ENCODE results near the gene RNF151.
A peak's percentile ranks its signal among the peaks of the same experiment; 100 is the strongest.
"Not testable (repeated sequence)": the region's sequence is repeated elsewhere in the genome, so short reads cannot be mapped to it uniquely, and the experiment has no call there.

Gene RNF151

DNA sequence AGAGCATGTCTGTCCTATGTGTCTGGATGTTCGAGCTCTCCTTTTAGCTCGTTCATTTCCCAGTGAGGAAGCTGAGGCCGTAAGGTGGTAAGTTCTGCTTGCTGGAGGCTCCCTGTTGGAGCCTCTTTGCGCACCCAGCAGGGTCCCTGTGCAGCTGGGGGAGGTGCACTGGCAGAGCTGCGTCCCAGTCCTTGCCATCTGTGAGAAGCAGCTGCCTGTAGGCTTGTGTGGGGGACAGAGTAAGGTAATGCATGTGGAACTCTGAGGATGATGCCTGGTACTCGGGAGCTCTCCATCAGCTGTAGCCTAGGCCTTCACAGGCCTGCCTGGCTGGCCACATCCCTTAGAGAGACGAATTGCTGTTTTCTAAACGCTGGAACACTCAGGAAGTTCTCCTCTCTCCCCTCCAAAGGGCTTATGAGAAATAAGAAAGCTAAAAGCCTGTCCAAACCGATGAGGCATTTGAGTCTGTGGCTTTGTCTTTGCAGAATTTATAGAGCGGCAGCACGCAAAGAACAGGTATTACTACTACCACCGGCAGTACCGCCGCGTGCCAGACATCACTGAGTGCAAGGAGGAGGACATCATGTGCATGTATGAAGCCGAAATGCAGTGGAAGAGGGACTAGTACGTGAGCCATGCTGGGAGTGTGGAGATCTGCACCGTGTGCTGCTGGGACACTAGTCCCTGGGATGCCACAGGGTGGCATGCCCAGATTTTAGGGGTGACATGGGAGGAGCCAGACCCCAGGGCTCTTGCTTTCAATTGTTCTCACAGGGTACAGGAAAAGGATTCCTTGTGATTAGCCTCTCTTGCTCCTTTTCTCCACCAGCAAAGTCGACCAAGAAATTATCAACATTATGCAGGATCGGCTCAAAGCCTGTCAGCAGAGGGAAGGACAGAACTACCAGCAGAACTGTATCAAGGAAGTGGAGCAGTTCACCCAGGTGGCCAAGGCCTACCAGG lies 5.7 kb upstream of the RNF151 start:
- peak; percentile 59 for DNase-seq

DNA sequence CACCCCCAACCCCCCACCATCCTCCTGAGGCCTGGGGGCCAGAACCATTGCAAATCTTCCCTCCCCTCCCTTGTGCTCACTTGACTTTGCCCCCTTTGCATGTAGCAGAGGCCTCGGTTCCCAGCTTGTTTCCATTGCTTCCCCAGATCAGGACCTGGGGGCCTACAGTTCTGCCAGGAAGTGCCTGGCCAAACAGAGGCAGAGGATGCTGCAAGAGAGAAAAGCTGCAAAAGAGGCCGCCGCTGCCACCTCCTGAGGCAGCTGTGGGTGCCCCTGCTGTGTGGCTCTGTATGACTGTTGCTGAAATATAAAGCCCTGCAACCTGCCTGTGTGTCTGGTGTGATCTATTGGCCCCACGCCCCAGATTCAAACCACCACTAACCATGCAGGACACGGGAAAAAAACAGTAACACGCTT lies 5.0 kb upstream of the RNF151 start:
- no peak for DNase-seq

DNA sequence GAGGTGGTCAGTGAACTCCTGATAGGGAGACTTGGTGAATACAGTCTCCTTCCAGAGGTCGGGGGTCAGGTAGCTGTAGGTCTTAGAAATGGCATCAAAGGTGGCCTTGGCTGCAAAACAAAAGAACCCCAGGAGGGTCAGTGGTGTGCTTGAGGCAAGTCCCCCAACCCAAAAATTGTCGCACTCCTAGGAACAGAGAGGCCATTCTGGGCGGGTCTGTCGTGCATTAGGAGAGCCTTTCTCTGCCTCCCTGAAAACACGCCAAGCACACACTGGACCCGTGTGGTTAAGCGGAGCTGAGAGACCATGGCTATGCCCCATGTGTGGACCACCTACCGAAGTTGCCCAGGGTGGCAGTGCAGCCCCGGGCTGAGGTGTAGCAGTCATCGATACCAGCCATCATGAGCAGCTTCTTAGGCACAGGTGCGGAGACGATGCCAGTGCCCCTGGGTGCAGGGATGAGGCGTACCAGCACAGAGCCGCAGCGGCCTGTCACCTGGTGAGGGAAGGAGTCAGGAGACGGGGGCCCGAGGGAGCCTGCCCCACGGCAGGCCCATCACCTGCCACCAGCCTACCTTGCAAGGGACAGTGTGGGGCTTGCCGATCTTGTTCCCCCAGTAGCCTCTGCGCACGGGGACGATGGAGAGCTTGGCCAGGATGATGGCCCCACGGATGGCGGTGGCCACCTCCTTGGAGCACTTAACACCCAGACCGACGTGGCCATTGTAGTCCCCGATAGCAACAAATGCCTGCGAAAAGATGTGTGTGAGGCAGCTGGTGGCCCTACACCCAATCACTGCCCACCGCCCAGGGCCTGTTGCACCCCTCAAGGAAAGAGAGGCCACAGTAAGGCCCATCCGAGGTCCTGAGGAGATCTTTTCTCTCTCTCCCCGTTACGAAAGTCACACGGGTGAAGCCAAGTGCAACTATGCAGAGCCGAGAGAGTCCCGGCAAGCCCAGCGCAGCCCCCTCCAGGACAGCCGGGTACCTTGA lies 4.2 kb upstream of the RNF151 start:
- not testable (repeated sequence) for DNase-seq

DNA sequence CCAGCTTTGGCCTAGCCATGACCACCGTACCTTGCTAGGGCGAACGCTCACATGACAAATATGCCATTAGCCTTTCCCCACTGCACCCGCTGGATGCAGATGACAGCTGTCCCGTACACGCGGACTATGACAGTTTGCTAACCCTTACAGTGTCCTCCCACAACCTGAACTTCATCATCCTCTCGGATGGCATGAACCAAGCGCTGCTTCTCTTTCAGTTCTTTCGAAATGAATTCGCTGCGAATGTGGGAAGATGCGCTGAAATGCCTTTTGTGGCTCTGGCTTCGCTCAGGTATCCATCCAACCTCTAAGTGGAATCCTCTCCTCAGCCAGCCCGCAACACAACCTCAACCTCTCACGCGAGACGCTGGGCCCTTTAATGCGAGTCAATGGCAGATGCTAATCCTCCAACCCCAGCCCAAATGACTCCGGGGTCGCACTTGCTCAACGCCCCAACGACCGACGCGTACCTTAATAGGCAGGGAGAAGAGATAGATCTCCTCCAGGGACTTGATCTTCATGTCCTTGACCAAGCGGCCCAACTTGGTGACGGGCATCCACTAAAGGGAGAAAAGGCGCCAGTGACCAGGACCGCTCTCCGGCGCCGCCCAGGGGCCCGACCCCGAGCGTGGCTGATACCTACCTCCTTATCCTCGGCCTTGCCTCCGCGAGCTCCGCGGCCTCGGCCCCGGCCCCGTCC lies 2.7 kb upstream of the RNF151 start:
- no peak for DNase-seq

DNA sequence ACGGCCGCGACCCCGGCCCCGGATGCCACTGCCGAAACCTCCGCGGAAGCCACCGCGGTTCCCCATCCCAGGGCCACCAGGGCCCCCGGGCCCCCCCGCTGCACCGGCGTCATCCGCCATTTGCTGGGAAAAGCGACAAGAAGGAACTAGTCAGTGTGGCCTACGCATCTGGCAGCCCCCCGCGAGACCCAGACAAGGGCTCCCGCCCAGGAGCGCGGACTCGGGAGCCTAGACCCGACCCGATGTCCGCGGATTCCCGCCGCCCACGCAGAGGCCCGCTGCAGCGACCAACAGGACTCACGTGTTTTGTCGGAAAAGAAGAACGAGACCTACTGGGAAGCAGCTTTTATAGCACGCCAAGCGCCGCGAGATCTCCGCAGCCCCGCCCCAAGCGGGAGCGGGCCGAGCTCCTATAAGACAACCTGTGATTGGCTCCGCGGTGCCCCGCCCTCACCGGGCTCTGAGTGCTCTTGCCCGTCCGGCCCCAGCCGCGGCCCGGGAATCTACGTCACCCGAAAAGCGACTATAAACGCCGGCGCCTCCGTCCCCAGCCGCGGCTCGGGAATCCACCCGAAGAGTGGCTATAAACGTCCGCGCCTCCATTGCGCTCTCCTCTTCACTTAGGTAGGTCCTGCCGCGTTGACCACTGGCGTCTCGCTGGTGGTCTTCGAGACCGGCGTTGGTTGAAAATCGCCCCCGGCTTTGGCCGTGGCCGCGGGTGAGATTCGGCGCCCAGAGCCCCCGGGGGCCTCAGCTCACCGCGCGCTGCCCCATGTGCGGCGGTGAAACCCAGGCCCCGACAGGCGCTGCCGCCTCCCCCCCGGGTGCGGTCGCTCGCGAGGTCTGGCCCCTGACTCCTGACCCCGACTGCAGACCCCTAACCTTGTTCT lies 1.9 kb upstream of the RNF151 start, which contains the start of gene RPS2:
Gene RPS2 (minus strand): TSS at position 321 of the 890 bp plus-strand sequence. CDS start 201 bp downstream, at position 120.
- DNase-seq: peak; percentile 97

DNA sequence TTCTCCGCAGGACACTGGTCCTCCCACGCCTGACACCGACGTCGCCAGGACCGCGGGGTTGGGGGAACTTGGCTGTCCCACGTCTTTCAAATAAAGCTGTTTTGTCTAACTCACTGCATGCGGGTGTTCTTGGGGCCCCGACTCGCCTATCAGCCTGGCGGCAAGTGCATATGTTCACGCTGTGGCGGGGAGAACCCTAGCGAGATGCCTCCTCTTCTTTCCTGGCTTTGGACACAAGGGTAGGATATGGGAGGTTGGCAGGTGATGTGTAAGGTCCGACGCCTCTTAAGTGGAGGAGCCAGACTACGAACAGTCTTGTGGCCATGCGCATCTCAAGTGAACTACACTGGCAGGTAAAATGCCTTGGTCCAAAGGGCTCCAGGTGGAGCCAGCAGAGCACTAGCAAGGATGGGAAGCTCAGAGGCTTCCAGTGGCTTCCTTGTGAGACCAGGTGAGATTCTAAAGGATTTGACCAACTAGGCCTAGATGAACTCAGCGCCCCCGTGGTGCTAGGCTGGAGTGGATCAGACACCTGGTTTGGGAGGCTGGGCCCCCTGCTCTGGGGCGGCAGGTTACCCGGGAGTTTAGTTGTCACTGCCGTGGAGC lies 1.2 kb upstream of the RNF151 start:
- DNase-seq: no peak

DNA sequence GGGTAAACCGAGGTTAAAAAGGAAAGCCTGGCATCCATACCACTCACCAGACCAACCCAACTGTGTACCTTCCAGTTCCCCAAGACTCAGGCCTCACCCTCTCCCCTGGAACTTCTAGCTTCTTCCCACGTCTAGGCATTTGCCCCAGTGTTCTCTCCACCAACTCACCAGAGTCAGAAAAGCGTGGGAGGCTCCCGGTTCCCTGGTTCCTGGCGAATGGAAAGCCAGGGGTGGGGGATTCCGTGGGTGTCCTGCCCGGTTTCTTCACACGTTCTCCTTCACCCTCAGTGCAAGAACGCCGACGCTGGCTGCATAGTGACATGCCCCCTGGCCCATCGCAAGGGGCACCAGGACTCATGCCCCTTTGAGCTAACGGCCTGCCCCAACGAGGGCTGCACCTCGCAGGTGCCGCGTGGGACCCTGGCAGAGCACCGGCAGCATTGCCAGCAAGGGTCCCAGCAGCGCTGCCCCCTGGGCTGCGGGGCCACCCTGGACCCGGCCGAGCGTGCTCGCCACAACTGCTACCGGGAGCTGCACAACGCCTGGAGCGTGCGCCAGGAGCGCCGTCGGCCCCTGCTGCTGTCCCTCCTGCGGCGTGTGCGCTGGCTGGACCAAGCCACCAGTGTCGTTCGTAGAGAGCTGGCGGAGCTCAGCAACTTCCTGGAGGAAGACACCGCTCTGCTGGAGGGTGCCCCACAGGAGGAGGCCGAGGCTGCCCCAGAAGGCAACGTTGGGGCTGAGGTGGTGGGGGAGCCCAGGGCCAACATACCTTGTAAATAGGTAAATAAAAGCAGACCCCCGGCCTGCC lies 1.7 kb downstream of the RNF151 start:
- DNase-seq: no peak

DNA sequence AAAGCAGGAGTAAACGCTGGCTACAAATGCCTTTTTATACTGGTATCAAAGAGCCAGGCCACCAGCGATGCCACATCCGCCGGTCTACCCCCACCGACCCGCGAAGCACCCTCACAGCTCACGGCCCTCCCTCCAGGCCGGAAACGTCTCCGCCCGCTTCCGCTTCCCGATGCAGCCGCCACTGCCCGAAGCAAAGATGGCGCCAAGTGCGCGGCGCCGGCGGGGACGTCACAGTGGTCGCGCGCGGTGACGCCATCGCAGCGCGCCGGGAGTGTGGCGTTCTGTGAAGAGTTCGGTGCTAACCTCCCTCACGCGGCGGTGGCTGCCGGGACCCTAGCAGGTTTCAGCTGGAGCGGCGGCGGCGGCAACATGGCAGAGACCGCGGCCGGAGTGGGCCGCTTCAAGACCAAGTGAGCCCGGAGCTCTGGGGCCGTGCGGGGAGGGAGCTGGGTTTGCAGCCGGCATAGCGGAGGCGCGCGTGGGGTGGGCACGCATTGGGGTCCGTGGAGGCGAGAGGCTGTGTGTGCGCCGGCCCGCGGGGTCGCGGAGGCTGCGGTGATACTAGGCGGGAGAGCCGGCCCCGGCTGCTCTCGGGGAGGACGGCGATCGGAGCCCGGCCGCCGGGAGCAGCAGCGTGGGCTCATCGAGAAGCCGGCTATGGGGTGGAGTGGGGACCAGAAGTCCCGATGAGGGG lies 5.3 kb downstream of the RNF151 start, which contains the start of gene TBL3:
Gene TBL3 (plus strand): TSS at position 258 of the 694 bp plus-strand sequence. CDS start 112 bp downstream, at position 370.
- peak; percentile 95 for DNase-seq

DNA sequence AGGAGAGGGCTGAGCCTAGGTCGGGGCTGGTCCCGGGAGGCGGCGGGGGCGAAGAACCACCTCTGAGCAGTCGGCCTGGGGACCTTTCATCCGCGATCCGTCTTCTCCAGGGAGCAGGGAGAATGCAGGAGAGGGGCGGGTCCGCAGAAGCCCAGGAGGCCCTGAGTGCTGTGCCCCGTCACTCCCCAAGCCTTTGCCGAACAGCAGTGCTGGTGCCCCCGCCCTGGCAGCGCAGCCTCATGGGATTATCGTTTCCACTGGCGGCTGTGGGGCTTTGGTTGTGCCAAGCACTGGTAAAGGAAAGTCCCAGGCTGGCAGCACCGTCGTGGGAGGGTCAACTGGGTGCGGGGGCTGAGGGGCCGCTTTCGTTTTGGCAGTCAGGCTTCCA lies 5.8 kb downstream of the RNF151 start:
- no peak for DNase-seq

DNA sequence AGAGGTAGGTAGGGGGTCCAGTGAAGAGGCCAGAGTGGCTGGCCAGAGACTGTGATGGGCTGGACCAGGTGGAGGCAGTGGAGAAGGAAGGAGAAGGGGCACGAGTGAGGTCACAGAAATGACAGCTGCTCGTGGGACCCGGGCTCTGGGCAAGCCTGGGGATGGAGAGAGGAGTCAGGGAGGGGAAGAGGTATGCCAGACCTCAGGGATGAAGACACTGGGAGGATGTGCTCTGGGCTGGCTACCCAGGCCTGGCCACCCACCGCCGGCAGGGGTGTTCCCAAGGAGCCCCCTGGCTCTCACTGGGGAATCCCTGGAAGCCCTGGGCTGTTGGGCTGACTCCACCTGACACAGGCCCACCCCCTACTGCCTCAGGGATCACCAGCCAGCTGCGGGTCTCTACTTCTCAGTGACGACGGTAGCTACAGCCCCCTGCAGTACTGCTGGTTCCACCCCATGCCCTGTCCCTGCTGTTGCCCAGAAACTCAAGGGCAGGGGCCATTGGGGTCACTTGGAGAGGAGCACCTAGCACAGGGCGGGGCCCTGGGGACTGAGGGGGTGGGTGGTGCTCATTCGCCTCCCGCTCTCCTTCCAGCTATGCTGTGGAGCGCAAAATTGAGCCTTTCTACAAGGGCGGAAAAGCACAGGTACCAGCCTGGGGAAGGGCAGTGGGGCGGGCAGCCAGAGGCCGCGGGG lies 7.0 kb downstream of the RNF151 start:
- no peak for DNase-seq

DNA sequence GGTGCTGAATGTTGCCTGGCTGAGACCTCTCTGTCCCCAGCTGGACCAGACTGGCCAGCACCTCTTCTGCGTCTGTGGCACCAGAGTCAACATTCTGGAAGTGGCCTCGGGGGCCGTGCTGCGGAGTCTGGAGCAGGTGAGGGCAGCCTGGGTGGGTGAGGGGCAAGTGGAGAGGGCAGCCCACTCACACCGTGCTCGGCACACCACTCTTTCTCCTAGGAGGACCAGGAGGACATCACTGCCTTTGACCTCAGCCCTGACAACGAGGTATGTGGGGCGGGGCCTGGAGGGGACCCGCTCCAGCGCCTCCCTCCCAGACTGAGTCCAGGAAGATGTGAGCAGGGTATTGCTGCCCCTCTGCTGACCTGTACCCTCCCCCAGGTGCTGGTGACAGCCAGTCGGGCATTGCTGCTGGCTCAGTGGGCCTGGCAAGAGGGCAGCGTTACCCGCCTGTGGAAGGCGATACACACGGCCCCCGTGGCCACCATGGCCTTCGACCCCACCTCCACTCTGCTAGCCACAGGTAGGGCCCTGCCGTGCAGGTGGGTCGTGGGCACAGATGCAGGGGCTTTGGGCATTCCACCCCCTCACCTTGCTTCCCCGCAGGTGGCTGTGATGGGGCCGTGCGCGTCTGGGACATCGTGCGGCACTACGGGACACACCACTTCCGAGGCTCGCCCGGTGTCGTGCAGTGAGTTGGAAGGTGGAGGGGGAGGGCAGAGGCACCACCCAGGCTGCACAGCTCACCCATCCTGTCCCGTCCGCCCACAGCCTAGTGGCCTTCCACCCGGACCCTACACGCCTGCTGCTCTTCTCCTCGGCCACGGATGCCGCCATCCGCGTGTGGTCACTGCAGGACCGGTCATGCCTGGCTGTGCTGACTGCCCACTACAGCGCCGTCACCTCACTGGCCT lies 7.8 kb downstream of the RNF151 start:
- no peak for DNase-seq

DNA sequence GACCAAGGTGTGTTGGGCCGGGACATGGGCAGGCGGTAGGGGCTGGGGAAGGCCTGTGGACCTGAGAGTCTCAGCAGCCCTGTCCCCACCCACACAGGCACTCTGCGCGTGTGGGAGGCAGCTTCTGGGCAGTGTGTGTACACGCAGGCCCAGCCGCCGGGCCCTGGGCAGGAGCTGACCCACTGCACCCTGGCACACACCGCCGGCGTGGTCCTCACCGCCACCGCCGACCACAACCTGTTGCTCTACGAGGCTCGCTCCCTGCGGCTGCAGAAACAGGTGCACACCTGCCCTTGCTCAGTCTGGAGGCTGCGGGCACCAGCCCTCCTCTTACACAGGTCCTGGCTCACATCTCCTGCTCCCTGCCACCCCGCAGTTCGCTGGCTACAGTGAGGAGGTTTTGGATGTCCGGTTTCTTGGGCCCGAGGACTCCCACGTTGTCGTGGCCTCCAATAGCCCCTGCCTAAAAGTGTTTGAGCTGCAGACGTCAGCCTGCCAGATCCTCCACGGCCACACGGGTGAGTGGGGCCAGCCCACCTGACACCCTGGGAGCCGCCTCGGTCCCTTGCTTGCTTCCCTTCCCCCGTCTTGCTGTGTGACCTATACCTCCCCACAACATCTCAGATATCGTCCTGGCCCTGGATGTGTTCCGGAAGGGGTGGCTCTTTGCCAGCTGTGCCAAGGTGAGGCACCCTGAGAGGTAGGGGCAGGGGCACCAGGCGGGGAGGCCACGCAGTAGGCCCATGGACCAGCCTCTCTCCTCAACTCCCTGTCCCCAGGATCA lies 9.0 kb downstream of the RNF151 start:
- DNase-seq: no peak

DNA sequence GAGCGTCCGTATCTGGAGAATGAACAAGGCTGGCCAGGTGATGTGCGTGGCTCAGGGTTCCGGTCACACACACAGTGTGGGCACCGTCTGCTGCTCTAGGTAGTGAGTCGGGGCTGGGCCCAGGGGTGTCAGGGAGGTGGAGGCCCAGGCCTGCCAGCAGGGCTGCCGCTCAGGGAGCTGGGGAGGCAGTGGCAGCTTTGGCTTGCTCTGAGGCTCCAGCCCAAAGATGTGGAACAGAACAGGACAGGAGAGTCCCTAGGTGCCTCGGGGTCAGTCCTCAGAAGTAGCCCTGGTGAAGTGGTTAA lies 9.5 kb downstream of the RNF151 start:
- DNase-seq: no peak

DNA sequence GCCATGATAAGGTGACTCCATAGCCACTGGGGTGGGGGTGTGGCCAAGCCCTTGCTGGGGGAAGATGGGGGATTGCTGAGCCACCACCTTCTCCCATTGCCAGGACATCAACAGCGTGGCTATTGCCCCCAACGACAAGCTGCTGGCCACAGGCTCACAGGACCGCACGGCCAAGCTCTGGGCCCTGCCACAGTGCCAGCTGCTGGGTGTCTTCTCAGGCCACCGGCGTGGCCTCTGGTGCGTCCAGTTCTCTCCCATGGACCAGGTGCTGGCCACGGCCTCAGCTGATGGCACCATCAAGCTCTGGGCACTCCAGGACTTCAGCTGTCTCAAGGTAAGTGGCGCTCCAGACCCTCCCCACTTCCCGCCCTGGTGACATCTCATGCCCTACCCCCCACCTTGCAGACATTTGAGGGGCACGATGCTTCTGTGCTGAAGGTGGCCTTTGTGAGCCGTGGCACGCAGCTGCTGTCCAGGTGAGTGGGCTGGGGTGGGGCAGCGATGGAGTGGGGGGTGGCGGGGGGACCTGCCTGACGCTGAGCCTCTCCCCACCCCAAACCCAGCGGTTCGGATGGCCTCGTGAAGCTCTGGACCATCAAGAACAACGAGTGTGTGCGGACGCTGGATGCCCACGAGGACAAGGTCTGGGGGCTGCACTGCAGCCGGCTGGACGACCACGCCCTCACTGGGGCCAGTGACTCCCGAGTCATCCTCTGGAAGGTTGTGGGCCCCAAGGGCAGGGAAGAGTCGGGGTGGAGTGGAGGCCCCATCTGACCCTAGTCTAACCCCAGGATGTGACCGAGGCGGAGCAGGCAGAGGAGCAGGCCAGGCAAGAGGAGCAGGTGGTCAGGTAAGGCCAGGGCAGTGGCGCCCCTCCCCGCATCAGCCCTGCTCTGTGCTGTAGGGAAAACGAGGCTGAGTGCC lies 10.6 kb downstream of the RNF151 start:
- DNase-seq: no peak

DNA sequence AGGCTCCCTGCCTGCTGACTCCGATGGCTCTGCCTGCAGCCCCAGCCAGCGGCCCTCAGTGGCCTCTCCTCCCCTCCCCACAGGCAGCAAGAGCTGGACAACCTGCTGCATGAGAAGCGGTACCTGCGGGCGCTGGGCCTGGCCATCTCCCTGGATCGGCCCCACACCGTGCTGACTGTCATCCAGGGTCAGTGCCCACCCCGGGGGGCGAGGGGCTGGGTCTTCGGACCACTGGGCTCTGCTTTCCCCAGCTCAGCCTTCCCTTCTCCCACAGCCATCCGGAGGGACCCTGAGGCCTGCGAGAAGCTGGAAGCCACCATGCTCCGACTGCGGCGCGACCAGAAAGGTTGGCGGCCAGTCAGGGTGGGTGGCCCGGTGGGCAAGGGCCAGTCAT lies 11.2 kb downstream of the RNF151 start:
- DNase-seq: no peak

All from stimulated activated CD4-positive, alpha-beta T cell treated with anti-CD3 and anti-CD28 coated beads, Interleukin-4, amount 100 ng/mL, for 1 hour (primary cell).